Skeletal muscle cell (primary cell): ENCODE measurements around the gene MANSC4.
A peak's percentile ranks its signal among the peaks of the same experiment; 100 is the strongest.
"Not testable (repeated sequence)": the region's sequence is repeated elsewhere in the genome, so short reads cannot be mapped to it uniquely, and the experiment has no call there.

Source experiments
- DNase-seq: peaks from one replicate; pipeline ENCODE4 v3.0.0-alpha.2; 2010; ENCODE audit warnings: low read depth
- H3K4me3 ChIP-seq: 2 replicates; pipeline ENCODE4 v1.5.1; 2011; ENCODE audit warnings: low read depth, mild to moderate bottlenecking, control low read depth, low read length, moderate library complexity

The MANSC4 gene

DNA sequence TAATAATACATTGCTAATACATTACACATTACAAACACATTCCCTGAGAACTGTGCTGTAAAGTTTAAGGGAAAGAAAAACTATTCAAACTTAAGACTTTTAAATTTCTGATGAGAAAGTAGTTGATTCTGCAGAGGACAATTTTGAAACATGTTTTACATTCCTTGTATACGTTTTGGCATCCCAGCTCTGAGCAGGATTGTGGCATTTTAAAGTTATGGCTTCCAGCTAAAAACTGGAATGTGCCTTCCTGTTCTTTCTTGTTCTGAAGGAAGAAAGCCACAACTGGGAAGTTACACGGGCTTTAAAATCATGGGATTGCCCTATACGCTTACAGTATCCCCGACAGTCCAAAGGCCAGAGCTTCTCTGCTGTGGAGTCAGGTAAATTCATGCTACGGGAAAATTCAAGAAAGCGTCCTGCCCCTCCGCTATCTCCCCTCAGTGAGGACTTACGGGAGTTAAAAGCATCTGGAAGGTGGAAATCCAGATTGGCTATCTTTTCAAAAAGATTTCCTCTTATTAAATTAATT, 10.8 kb downstream of the MANSC4 start:
- no peak for DNase-seq

GRCh38 chr12:27766587-27766986, 13.4 kb downstream of the MANSC4 start:
- H3K4me3 ChIP-seq, result no peak overlapping the region
- DNase-seq, result no peak

More for the DNA sequence above, 10.8 kb downstream of the MANSC4 start:
- no peak overlapping the region for H3K4me3 ChIP-seq

DNA sequence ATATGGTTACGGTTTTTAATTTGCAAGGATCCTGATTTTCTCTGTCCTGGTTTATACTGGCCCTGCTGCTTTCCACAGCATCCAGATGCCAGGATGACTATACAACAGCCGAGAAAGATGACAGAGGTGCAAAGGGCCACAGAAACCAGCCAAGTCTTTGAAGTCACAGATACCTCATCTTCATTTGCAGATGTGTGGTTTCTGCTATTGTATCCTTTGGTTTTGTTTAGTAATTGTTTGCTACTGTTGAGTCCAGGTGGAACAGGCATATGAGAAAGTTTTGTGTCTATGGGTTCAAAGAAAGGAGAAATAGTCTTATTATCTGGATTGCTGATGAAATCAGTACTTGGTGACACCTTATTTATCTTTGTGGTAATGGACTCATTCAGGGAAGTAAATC, 17.3 kb downstream of the MANSC4 start:
- no peak for DNase-seq
- H3K4me3 ChIP-seq, result no peak overlapping the region

GRCh38 chr12:27756670-27757195, 23.3 kb downstream of the MANSC4 start:
- no peak overlapping the region for H3K4me3 ChIP-seq
- no peak for DNase-seq

- DNase-seq, result no peak
- H3K4me3 ChIP-seq, result no peak overlapping the region
Observed at GRCh38 chr12:27754795-27755194, 25.2 kb downstream of the MANSC4 start.

DNA sequence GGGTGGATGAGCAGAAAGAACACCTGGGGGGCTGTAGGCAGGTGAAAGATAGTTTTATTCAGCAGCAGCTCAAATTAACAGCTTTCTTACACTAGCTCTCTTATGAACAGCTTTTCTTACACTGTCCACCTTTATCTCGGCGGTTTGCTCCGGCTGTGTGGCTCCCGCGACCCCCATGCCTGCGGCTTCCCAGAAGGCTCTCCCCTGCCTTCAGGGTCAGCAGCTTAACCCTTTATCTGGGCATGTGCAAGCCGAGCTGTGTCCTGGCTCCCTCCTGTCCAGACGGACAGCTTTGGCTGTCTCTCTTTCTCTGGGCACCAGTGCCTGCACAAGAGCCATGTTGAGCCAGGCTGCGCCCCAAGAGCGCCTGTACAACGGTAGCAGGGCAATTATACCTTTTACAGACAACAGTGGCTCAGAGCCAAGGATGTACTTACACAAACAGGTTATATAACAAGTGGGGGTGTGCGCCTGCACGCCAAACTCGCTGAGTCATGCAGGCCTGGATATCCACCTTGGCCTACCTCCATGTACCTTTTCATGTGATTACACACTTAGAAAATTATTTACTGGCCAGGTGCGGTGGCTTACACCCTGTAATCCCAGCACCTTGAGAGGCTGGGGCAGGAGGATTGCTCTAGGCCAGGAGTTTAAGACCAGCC, 28.5 kb downstream of the MANSC4 start:
- DNase-seq, result no peak
- no peak overlapping the region for H3K4me3 ChIP-seq

DNA sequence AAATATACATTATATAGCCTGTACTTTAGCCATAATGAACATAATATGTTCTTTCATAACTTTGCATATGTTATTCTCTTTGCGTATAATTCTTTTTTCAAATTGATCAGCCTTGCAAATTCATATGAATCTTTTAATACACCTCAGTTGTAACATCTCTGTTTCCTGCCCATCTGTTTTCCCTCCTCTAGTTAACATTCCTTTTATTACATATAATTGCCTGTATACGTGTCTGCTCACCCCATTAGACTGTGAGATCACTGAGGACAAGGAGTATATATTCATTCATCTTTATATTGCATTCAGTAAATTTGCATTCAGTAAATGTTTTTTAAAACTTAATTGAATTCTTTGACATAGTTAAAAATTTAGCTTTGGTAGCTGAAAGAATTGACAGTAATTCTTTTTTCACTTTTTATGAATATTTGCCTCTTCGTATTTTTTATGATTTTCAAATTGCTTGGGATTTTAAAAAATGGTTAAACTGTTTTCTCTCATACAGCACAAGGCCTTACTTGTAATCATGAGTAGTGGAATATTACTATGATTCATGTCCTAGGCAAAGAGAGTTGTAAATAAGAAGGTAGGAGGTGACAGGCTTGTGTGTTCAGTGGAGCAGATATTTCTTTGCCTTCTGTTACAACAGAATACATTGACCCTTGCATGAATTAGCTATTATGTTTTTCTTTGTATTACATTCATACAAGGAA, 32.8 kb downstream of the MANSC4 start:
- peak; percentile 25 for DNase-seq
- H3K4me3 ChIP-seq, result no peak overlapping the region

DNA sequence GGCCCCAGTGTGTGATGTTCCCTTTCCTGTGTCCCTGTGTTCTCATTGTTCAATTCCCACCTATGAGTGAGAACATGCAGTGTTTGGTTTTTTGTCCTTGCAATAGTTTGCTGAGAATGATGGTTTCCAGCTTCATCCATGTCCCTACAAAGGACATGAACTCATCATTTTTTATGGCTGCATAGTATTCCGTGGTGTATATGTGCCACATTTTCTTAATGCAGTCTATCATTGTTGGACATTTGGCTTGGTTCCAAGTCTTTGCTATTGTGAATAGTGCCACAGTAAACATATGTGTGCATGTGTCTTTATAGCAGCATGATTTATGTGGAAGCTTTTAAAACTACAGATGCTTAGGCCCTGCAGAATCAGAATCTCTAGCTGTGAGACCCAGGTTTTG, 34.3 kb downstream of the MANSC4 start:
- not testable (repeated sequence) for DNase-seq, H3K4me3 ChIP-seq

- no peak overlapping the region for H3K4me3 ChIP-seq
- no peak for DNase-seq
Observed at GRCh38 chr12:27743601-27744000, 36.4 kb downstream of the MANSC4 start.

DNA sequence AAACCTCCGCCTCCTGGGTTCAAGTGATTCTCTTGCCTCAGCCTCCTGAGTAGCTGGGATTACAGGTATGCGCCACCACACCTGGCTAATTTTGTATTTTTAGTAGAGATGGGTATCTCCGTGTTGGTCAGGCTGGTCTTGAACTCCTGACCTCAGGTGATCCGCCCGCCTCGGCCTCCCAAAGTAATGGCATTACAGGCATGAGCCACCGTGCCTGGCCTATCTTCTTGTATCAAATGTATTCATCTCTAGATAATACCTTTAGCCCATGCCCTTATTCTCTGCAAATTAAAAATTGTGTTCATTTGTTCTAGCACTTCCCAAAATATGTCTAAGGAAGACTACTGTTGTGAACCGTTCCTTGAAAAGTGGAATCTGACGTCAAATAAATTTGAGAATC, 45.7 kb downstream of the MANSC4 start:
- H3K4me3 ChIP-seq, DNase-seq: not testable (repeated sequence)

- H3K4me3 ChIP-seq, result no peak overlapping the region
- DNase-seq, result no peak
Observed at GRCh38 chr12:27733791-27734190, 46.2 kb downstream of the MANSC4 start.

- no peak for DNase-seq
- H3K4me3 ChIP-seq, result no peak overlapping the region
Observed at GRCh38 chr12:27733052-27733656, 46.9 kb downstream of the MANSC4 start.

GRCh38 chr12:27732281-27732680, 47.8 kb downstream of the MANSC4 start:
- DNase-seq, result no peak
- no peak overlapping the region for H3K4me3 ChIP-seq

DNA sequence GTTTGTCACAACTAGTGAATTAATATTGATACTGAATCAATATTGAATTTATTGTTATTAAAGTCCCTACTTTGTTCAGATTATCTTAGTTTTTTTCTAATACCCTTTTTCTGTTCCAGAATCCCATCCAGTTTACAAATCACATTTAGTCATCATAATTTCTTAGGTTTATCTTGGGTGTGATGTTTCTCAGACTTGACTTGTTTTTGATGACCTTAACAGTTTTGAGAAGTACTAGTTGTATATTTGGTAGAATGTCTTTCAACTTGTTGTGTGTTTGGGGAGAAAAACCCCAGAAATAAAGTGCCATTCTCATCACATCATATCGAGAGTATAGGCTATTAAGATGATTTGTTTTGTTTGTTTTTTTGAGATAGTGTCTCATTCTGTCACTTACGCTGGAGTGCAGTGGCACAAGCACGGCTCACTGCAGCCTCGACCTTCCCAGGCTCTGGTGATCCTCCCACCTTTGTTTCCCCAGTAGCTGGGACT, 49.9 kb downstream of the MANSC4 start:
- H3K4me3 ChIP-seq, result no peak overlapping the region
- no peak for DNase-seq

GRCh38 chr12:27723212-27723611, 56.8 kb downstream of the MANSC4 start:
- no peak overlapping the region for H3K4me3 ChIP-seq
- DNase-seq, result no peak
